OCI-LY3 (cell line): ENCODE data around the gene UBA3.

ENCODE experiments used
- EZH2phosphoT487 ChIP-seq: fragments of 200-600 bp; shearing (Covaris generic); IDR thresholded peaks from 2 replicates; pipeline ENCODE4 v1.6.1; 2018; ENCODE audit warnings: antibody characterized with exemption, mixed run types, low read depth
- TF ChIP-seq, protein P1 (sequence below): fragments of 200-600, 300-600 bp; sonication (generic); IDR thresholded peaks from 2 replicates; pipeline ENCODE4 v1.5.1; 2014; ENCODE audit warnings: antibody characterized with exemption, low read length, low read depth

DNA sequence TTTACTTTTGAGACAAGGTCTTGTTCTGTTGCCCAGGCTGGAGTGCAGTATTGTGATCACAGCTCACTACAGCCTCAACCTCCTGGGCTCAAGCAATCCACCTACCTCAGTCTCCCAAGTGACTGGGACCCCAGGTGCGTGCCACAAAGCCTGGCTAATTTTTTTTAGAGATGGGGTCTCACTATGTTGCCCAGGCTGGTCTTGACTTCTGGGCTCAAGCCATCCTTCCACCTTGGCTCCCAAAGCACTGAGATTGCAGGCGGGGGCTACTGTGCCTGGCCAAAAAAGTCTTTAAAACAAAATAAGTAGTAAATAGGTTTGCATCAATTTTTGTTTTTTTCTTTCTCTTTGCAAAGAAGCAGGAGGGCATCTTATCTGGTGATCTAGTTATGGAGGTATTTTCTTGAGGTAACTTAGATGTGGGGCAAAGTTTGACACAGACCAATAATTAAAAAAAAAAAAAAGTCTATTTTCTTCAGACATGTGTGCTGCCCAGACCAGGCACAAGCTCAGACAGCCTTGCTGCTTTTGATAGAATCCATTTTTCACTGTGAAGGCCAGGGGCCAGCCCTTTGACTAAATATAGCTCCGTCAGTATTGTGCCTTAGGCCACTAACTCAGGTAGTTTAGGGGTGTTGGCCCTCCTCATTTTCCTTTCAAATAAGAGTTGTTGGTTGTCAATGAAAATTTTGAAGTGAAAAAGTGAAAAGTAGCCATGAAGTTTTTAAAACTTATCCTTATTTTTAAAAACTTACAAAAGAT is 7.0 kb upstream of the UBA3 start:
- TF ChIP-seq, protein P1, sequence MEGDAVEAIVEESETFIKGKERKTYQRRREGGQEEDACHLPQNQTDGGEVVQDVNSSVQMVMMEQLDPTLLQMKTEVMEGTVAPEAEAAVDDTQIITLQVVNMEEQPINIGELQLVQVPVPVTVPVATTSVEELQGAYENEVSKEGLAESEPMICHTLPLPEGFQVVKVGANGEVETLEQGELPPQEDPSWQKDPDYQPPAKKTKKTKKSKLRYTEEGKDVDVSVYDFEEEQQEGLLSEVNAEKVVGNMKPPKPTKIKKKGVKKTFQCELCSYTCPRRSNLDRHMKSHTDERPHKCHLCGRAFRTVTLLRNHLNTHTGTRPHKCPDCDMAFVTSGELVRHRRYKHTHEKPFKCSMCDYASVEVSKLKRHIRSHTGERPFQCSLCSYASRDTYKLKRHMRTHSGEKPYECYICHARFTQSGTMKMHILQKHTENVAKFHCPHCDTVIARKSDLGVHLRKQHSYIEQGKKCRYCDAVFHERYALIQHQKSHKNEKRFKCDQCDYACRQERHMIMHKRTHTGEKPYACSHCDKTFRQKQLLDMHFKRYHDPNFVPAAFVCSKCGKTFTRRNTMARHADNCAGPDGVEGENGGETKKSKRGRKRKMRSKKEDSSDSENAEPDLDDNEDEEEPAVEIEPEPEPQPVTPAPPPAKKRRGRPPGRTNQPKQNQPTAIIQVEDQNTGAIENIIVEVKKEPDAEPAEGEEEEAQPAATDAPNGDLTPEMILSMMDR: no peak
- TF ChIP-seq EZH2phosphoT487: no peak
